ENCODE measurements around the gene HSD17B13.
"Not testable (repeated sequence)": the region's sequence is repeated elsewhere in the genome, so short reads cannot be mapped to it uniquely, and the experiment has no call there.

The HSD17B13 gene

GRCh38 chr4:87322754-87323153, at the start of gene HSD17B13:
Gene HSD17B13 (minus strand): TSS chr4:87322882. CDS start chr4:87322841, 41 bp downstream.
- DNase-seq, result peak; percentile 2

GRCh38 chr4:87370068-87370467, 47.4 kb upstream of the HSD17B13 start:
- DNase-seq, result no peak

- no peak for DNase-seq
These were observed 44.0 kb upstream of the HSD17B13 start for GRCh38 chr4:87366521-87367162.

- no peak for DNase-seq
These were observed 42.7 kb upstream of the HSD17B13 start for GRCh38 chr4:87365348-87365747.

GRCh38 chr4:87363552-87363951, 40.9 kb upstream of the HSD17B13 start:
- DNase-seq, result no peak

- no peak for DNase-seq
These were observed 37.8 kb upstream of the HSD17B13 start for GRCh38 chr4:87360338-87360935.

- DNase-seq, result no peak
These were observed 36.6 kb upstream of the HSD17B13 start for GRCh38 chr4:87359258-87359657.

- no peak for DNase-seq
These were observed 34.3 kb upstream of the HSD17B13 start for GRCh38 chr4:87356832-87357526.

GRCh38 chr4:87354168-87355102, 31.8 kb upstream of the HSD17B13 start:
- DNase-seq, result no peak

GRCh38 chr4:87353592-87353991, 30.9 kb upstream of the HSD17B13 start:
- peak; percentile 0 for DNase-seq

- DNase-seq, result no peak
These were observed 22.5 kb upstream of the HSD17B13 start for GRCh38 chr4:87345139-87345538.

- DNase-seq, result no peak
These were observed 20.2 kb upstream of the HSD17B13 start for GRCh38 chr4:87342872-87343271.

- not testable (repeated sequence) for DNase-seq
These were observed 19.4 kb upstream of the HSD17B13 start for GRCh38 chr4:87341954-87342635.

- DNase-seq, result no peak
These were observed 16.8 kb upstream of the HSD17B13 start for GRCh38 chr4:87339440-87339839.

- DNase-seq, result no peak
These were observed 14.7 kb upstream of the HSD17B13 start for GRCh38 chr4:87337361-87337760.

GRCh38 chr4:87333267-87333666, 10.6 kb upstream of the HSD17B13 start:
- no peak for DNase-seq

GRCh38 chr4:87330761-87331160, 8.1 kb upstream of the HSD17B13 start:
- no peak for DNase-seq

GRCh38 chr4:87327136-87327535, 4.5 kb upstream of the HSD17B13 start:
- DNase-seq, result peak; percentile 0

GRCh38 chr4:87326460-87326859, 3.8 kb upstream of the HSD17B13 start:
- DNase-seq, result peak; percentile 71

- DNase-seq, result no peak
These were observed 794 bp downstream of the HSD17B13 start for GRCh38 chr4:87321888-87322287.

GRCh38 chr4:87317527-87317926, 5.2 kb downstream of the HSD17B13 start:
- DNase-seq, result no peak

- DNase-seq, result no peak
These were observed 5.7 kb downstream of the HSD17B13 start for GRCh38 chr4:87316961-87317360.
